Activated naive CD8-positive, alpha-beta T cell (primary cell): Measurements from ENCODE around the gene SMARCB1.

Experiments used
- H3K27ac Mint-ChIP-seq: one replicate; pipeline ENCODE4 v1.8.0; 2021; ENCODE audit warnings: mixed read lengths
- H3K27me3 Mint-ChIP-seq: one replicate; pipeline ENCODE4 v1.8.0; 2021; ENCODE audit warnings: mixed read lengths
- H3K36me3 Mint-ChIP-seq: one replicate; pipeline ENCODE4 v1.8.0; 2021; ENCODE audit warnings: mixed read lengths
- H3K4me1 Mint-ChIP-seq: one replicate; pipeline ENCODE4 v1.8.0; 2021; ENCODE audit warnings: low read depth, mixed read lengths
- H3K4me3 Mint-ChIP-seq: one replicate; pipeline ENCODE4 v1.8.0; 2021; ENCODE audit warnings: mild to moderate bottlenecking, mixed read lengths
- H3K9me3 Mint-ChIP-seq: one replicate; pipeline ENCODE4 v1.8.0; 2021; ENCODE audit warnings: low read depth, mixed read lengths

The SMARCB1 gene

GRCh38 chr22:23786752-23787599 lies at the start of gene SMARCB1:
SMARCB1 (plus strand) TSS chr22:23786966; CDS start chr22:23787170, 204 bp downstream.
- Mint-ChIP-seq H3K27me3 (no peaks in the 10 kb centered on the region), H3K36me3 (no peaks in the 10 kb centered on the region), H3K4me3 (peak within 1 kb of the TSS; percentile 93), H3K4me1 (peaks cover 45% of the 10 kb centered on the region), H3K9me3 (no peaks in the 10 kb centered on the region), H3K27ac (peak within 1 kb of the TSS; percentile 93)

GRCh38 chr22:23737696-23738095 lies 49.1 kb upstream of the SMARCB1 start:
- H3K4me1 Mint-ChIP-seq, result no peaks in the 10 kb centered on the region
- H3K4me3 Mint-ChIP-seq, result no peak overlapping the region
- H3K27ac Mint-ChIP-seq, result no peak overlapping the region
- H3K27me3 Mint-ChIP-seq, result no peaks in the 10 kb centered on the region
- H3K9me3 Mint-ChIP-seq, result no peaks in the 10 kb centered on the region
- no peaks in the 10 kb centered on the region for H3K36me3 Mint-ChIP-seq

- H3K27ac Mint-ChIP-seq, result no peak overlapping the region
- H3K36me3 Mint-ChIP-seq, result peaks cover 16% of the 10 kb centered on the region
- no peak overlapping the region for H3K4me3 Mint-ChIP-seq
- H3K27me3 Mint-ChIP-seq, result no peaks in the 10 kb centered on the region
- H3K4me1 Mint-ChIP-seq, result no peaks in the 10 kb centered on the region
- no peaks in the 10 kb centered on the region for H3K9me3 Mint-ChIP-seq
Observed at GRCh38 chr22:23742505-23743264, 44.1 kb upstream of the SMARCB1 start.

GRCh38 chr22:23743303-23743705 lies 43.5 kb upstream of the SMARCB1 start:
- Mint-ChIP-seq H3K27me3 (no peaks in the 10 kb centered on the region), H3K36me3 (peaks cover 16% of the 10 kb centered on the region), H3K4me3 (no peak overlapping the region), H3K9me3 (no peaks in the 10 kb centered on the region), H3K4me1 (no peaks in the 10 kb centered on the region), H3K27ac (no peak overlapping the region)

GRCh38 chr22:23744001-23744400 lies 42.8 kb upstream of the SMARCB1 start:
- Mint-ChIP-seq H3K27ac (no peak overlapping the region), H3K27me3 (no peaks in the 10 kb centered on the region), H3K9me3 (no peaks in the 10 kb centered on the region), H3K4me3 (no peak overlapping the region), H3K36me3 (peaks cover 16% of the 10 kb centered on the region), H3K4me1 (no peaks in the 10 kb centered on the region)

GRCh38 chr22:23744485-23744884 lies 42.3 kb upstream of the SMARCB1 start:
- peaks cover under 1% of the 10 kb centered on the region for H3K4me1 Mint-ChIP-seq
- H3K4me3 Mint-ChIP-seq, result no peak overlapping the region
- H3K27me3 Mint-ChIP-seq, result no peaks in the 10 kb centered on the region
- peaks cover 16% of the 10 kb centered on the region for H3K36me3 Mint-ChIP-seq
- no peaks in the 10 kb centered on the region for H3K9me3 Mint-ChIP-seq
- H3K27ac Mint-ChIP-seq, result no peak overlapping the region

GRCh38 chr22:23745791-23746190 lies 41.0 kb upstream of the SMARCB1 start:
- no peak overlapping the region for H3K4me3 Mint-ChIP-seq
- H3K9me3 Mint-ChIP-seq, result no peaks in the 10 kb centered on the region
- H3K4me1 Mint-ChIP-seq, result peaks cover 8% of the 10 kb centered on the region
- no peaks in the 10 kb centered on the region for H3K27me3 Mint-ChIP-seq
- peaks cover 16% of the 10 kb centered on the region for H3K36me3 Mint-ChIP-seq
- no peak overlapping the region for H3K27ac Mint-ChIP-seq

- H3K4me1 Mint-ChIP-seq, result peaks cover 8% of the 10 kb centered on the region
- no peaks in the 10 kb centered on the region for H3K27me3 Mint-ChIP-seq
- H3K4me3 Mint-ChIP-seq, result peak overlapping the region; percentile 85
- peaks cover 4% of the 10 kb centered on the region for H3K36me3 Mint-ChIP-seq
- H3K27ac Mint-ChIP-seq, result peak overlapping the region; percentile 14
- no peaks in the 10 kb centered on the region for H3K9me3 Mint-ChIP-seq
Observed at GRCh38 chr22:23749841-23750301, 36.9 kb upstream of the SMARCB1 start.

GRCh38 chr22:23750367-23750713 lies 36.4 kb upstream of the SMARCB1 start:
- H3K27me3 Mint-ChIP-seq, result no peaks in the 10 kb centered on the region
- H3K9me3 Mint-ChIP-seq, result no peaks in the 10 kb centered on the region
- peaks cover 8% of the 10 kb centered on the region for H3K4me1 Mint-ChIP-seq
- peak overlapping the region; percentile 55 for H3K27ac Mint-ChIP-seq
- no peaks in the 10 kb centered on the region for H3K36me3 Mint-ChIP-seq
- peak overlapping the region; percentile 85 for H3K4me3 Mint-ChIP-seq

- Mint-ChIP-seq H3K27me3 (no peaks in the 10 kb centered on the region), H3K27ac (peak within 1 kb of the TSS; percentile 72), H3K9me3 (no peaks in the 10 kb centered on the region), H3K36me3 (no peaks in the 10 kb centered on the region), H3K4me3 (peak within 1 kb of the TSS; percentile 85), H3K4me1 (peaks cover 8% of the 10 kb centered on the region)
Observed at GRCh38 chr22:23750714-23751440, 35.9 kb upstream of the SMARCB1 start, which contains the start of gene ZNF70. ZNF70 (minus strand) TSS chr22:23751112; CDS start chr22:23745140, 5,972 bp downstream.

GRCh38 chr22:23751441-23751996 lies 35.2 kb upstream of the SMARCB1 start:
- Mint-ChIP-seq H3K27ac (peak overlapping the region; percentile 50), H3K36me3 (no peaks in the 10 kb centered on the region)

GRCh38 chr22:23752090-23752691 lies 34.6 kb upstream of the SMARCB1 start:
- Mint-ChIP-seq H3K36me3 (no peaks in the 10 kb centered on the region), H3K27ac (peak overlapping the region; percentile 72), H3K9me3 (no peaks in the 10 kb centered on the region), H3K4me1 (peaks cover 8% of the 10 kb centered on the region), H3K4me3 (peak overlapping the region; percentile 71), H3K27me3 (no peaks in the 10 kb centered on the region)

More at GRCh38 chr22:23751441-23751996, 35.2 kb upstream of the SMARCB1 start:
- H3K9me3 Mint-ChIP-seq, result no peaks in the 10 kb centered on the region
- H3K4me3 Mint-ChIP-seq, result peak overlapping the region; percentile 79
- H3K4me1 Mint-ChIP-seq, result peaks cover 8% of the 10 kb centered on the region
- no peaks in the 10 kb centered on the region for H3K27me3 Mint-ChIP-seq

GRCh38 chr22:23752750-23753149 lies 34.0 kb upstream of the SMARCB1 start:
- H3K4me1 Mint-ChIP-seq, result peaks cover 8% of the 10 kb centered on the region
- H3K27me3 Mint-ChIP-seq, result no peaks in the 10 kb centered on the region
- no peak overlapping the region for H3K4me3 Mint-ChIP-seq
- H3K9me3 Mint-ChIP-seq, result no peaks in the 10 kb centered on the region
- no peak overlapping the region for H3K27ac Mint-ChIP-seq
- H3K36me3 Mint-ChIP-seq, result no peaks in the 10 kb centered on the region

GRCh38 chr22:23753385-23753784 lies 33.4 kb upstream of the SMARCB1 start:
- no peaks in the 10 kb centered on the region for H3K9me3 Mint-ChIP-seq
- H3K27ac Mint-ChIP-seq, result no peak overlapping the region
- peaks cover 8% of the 10 kb centered on the region for H3K4me1 Mint-ChIP-seq
- H3K4me3 Mint-ChIP-seq, result no peak overlapping the region
- no peaks in the 10 kb centered on the region for H3K36me3 Mint-ChIP-seq
- H3K27me3 Mint-ChIP-seq, result no peaks in the 10 kb centered on the region
